GM12878 (cell line): ENCODE results near the gene HERC2.

Experiments
- ASH2L ChIP-seq: fragments of 300-600, 200-600 bp; sonication (generic); IDR thresholded peaks from 2 replicates; pipeline ENCODE4 v1.6.1; 2017; ENCODE audit warnings: low read depth, mild to moderate bottlenecking, borderline replicate concordance
- CREM ChIP-seq: IDR thresholded peaks from 2 replicates; pipeline ENCODE4 v1.6.1; 2014; ENCODE audit warnings: antibody characterized with exemption, low read depth
- CTCF ChIP-seq, 3 experiments: IDR thresholded peaks in 2 of 3; conservative IDR thresholded peaks in 1 of 3; 2 replicates each; pipeline ENCODE4 v1.5.1; 2011; ENCODE audit warnings: low read depth in 3 of 3, low read length in 3 of 3, mild to moderate bottlenecking in 3 of 3, control low read depth in 2 of 3, moderate library complexity in 2 of 3, inconsistent platforms in 1 of 3, mixed read lengths in 1 of 3; ENCODE audit not compliant: control insufficient read depth in 2 of 3, insufficient read depth in 1 of 3; ENCODE audit errors: extremely low read depth in 1 of 3
- E2F8 ChIP-seq: fragments of 450-650 bp; IDR thresholded peaks from 2 replicates; pipeline ENCODE4 v1.6.1; 2018; ENCODE audit warnings: mild to moderate bottlenecking, low read depth, moderate library complexity; ENCODE audit not compliant: partially characterized antibody
- ESRRA ChIP-seq: IDR thresholded peaks from 2 replicates; pipeline ENCODE4 v1.6.1; 2012; ENCODE audit warnings: mild to moderate bottlenecking, low read length, improper control_type of control experiment
- EZH2 ChIP-seq: IDR thresholded peaks from 2 replicates; pipeline ENCODE4 v1.6.1; 2012; ENCODE audit warnings: low read depth, mild to moderate bottlenecking, control low read depth, inconsistent platforms, low read length, borderline replicate concordance; ENCODE audit not compliant: control insufficient read depth
- POLR2AphosphoS5 ChIP-seq: IDR thresholded peaks from 2 replicates; pipeline ENCODE4 v1.6.1; 2011; ENCODE audit warnings: mild to moderate bottlenecking, low read length, inconsistent platforms
- SMARCA5 ChIP-seq: fragments of 450-650 bp; IDR thresholded peaks from 2 replicates; pipeline ENCODE4 v1.6.1; 2017; ENCODE audit warnings: mild to moderate bottlenecking
- ZNF592 ChIP-seq: fragments of 450-650 bp; IDR thresholded peaks from 2 replicates; pipeline ENCODE4 v1.6.1; 2017; ENCODE audit warnings: mild to moderate bottlenecking, moderate library complexity

GRCh38 chr15:28107904-28108275, 214.1 kb downstream of the HERC2 start:
- TF ChIP-seq E2F8 (no peak), ASH2L (no peak), ESRRA (no peak), CTCF (IDR thresholded peaks at IDR 0.05 in 2 of 3, conservative IDR thresholded peaks at IDR 0.05 in 1 of 3; ENCODE audit: control insufficient read depth in 2 of 3, extremely low read depth in 1 of 3, insufficient read depth in 1 of 3, low read depth in 3 of 3, low read length in 3 of 3) (no peak), EZH2 (no peak), ZNF592 (no peak), POLR2AphosphoS5 (no peak), CREM (no peak), SMARCA5 (no peak)
